SK-N-MC (cell line): ENCODE results near the gene COL17A1.

Source experiments
- DNase-seq: peaks from one replicate; pipeline ENCODE4 v3.0.0-alpha.2; 2011; ENCODE audit warnings: low read depth, low spot score
- H3K27ac ChIP-seq: fragments of 200-600 bp; sonication (generic); 2 replicates; pipeline ENCODE4 v1.5.1; 2016; ENCODE audit warnings: mixed run types
- H3K36me3 ChIP-seq: fragments of 200-600 bp; sonication (generic); 2 replicates; pipeline ENCODE4 v1.6.1; 2017; ENCODE audit warnings: antibody characterized with exemption, low read length, mixed read lengths; ENCODE audit not compliant: insufficient read depth
- H3K4me3 ChIP-seq: fragments of 200-600 bp; sonication (generic); 2 replicates; pipeline ENCODE4 v1.5.1; 2016
- H3K9ac ChIP-seq: fragments of 200-600 bp; sonication (generic); 2 replicates; pipeline ENCODE4 v1.8.0; 2017; ENCODE audit warnings: mixed run types, mixed read lengths; ENCODE audit not compliant: insufficient read length
- H3K9me3 ChIP-seq: fragments of 200-600 bp; sonication (generic); 2 replicates; pipeline ENCODE4 v1.6.1; 2017; ENCODE audit warnings: low read depth, mild to moderate bottlenecking, antibody characterized with exemption, low read length, moderate library complexity, mixed read lengths
- EZH2 ChIP-seq: fragments of 200-600 bp; sonication (generic); IDR thresholded peaks from one replicate; pipeline ENCODE4 v1.6.1; 2017; ENCODE audit warnings: antibody characterized with exemption
- FOXP2 ChIP-seq: optimal IDR thresholded peaks from 2 replicates; pipeline ENCODE3; 2011; ENCODE audit warnings: mild to moderate bottlenecking, moderate library complexity; ENCODE audit not compliant: insufficient read depth; ENCODE audit errors: extremely low read length, control extremely low read depth
- POLR2AphosphoS5 ChIP-seq: IDR thresholded peaks from 2 replicates; pipeline ENCODE4 v1.6.1; 2012; ENCODE audit warnings: mild to moderate bottlenecking, low read depth, low read length, borderline replicate concordance

Gene COL17A1

GRCh38 chr10:104040862-104041789 is 44.6 kb downstream of the COL17A1 start:
- Histone ChIP-seq H3K27ac (no peak overlapping the region), H3K4me3 (no peak overlapping the region), H3K36me3 (no peaks in the 10 kb centered on the region), H3K9ac (no peak overlapping the region), H3K9me3 (no peaks in the 10 kb centered on the region)
- DNase-seq: no peak
- TF ChIP-seq POLR2AphosphoS5 (no peak), EZH2 (no peak), FOXP2 (no peak)

DNA sequence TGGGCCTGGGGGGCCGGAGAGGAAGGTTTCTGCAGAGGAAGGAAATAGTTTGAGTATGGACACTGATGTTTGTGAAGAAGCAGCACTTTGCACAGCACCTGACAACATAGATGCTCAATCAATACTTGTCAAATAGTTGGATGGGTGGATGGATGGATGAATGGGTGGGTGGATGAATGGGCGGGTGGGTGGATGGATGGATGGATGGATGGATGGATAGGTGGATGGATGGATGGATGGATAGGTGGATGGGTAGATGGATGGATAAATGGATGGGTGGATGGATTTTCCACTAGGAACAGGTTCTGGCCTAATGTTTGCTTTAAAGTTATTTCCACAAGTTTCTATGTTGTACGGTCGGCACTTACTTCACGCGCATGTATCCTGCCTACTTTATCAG is 45.3 kb downstream of the COL17A1 start:
- Histone ChIP-seq H3K9ac (no peak overlapping the region), H3K9me3 (no peaks in the 10 kb centered on the region), H3K36me3 (no peaks in the 10 kb centered on the region), H3K27ac (no peak overlapping the region), H3K4me3 (no peak overlapping the region)
- no peak for DNase-seq
- TF ChIP-seq POLR2AphosphoS5 (no peak), EZH2 (no peak), FOXP2 (no peak)

DNA sequence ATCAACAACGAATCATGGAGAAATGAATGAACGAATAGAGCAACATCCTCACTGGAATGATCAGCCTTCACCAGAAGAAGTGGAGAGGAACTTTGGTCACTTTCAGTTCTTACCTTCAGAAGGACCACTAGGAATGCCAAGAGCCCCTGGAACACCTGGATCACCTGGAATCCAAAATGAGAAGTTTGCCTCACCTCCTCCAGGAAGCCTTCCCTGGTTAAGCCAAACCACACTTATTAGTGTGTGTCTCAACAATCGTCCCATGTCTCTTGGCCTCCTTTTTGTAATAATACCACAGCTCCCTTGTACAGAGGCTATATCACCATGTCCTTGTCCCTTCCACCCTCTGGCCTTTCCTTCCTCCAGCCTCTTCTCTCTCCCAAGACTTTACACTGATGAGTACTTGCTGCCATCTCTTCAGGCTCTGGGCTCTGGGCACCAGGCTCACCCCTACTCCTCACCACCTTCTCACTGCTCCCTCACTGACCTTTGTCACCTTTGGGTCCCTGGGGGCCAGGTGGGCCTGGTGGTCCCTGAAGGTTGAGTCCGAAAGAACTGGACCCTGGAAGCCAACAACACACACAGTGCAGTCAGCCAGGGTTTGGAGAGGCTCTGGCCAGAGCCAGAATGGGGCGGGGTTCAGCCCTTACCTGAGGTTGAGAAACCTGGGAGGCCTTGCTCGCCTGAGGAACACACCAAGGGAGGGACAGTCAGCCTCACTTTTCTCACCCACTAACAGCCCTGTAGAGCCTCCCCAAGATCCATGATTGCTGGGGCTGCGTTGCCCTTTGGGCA is 46.5 kb downstream of the COL17A1 start:
- Histone ChIP-seq H3K9me3 (no peaks in the 10 kb centered on the region), H3K27ac (no peak overlapping the region), H3K36me3 (no peaks in the 10 kb centered on the region), H3K9ac (no peak overlapping the region), H3K4me3 (no peak overlapping the region)
- no peak for DNase-seq
- TF ChIP-seq EZH2 (no peak), POLR2AphosphoS5 (no peak), FOXP2 (no peak)

DNA sequence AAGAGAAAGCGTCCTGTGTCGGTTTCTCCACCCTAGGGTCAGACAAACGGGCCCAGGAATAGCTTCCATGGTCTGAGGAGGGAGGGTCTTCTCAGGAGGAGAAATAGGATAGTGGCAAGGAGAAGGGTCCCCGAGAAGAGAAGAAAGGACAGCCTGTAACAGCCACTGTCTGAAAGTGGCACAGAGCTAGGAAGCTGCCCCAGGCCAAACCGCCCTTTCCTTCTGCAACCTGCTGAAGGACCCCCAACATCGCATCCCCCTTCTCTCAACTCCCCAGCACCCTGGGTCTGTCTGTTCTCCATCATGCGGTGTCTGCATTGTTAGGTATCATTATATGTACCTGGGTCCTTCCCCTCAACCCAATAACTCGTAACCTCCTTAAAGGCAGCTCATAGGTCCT is 47.1 kb downstream of the COL17A1 start:
- TF ChIP-seq POLR2AphosphoS5 (no peak), EZH2 (no peak), FOXP2 (no peak)
- H3K9ac ChIP-seq: no peak overlapping the region
- no peaks in the 10 kb centered on the region for H3K9me3 ChIP-seq
- H3K4me3 ChIP-seq: no peak overlapping the region
- no peaks in the 10 kb centered on the region for H3K36me3 ChIP-seq
- no peak for DNase-seq
- H3K27ac ChIP-seq: no peak overlapping the region

DNA sequence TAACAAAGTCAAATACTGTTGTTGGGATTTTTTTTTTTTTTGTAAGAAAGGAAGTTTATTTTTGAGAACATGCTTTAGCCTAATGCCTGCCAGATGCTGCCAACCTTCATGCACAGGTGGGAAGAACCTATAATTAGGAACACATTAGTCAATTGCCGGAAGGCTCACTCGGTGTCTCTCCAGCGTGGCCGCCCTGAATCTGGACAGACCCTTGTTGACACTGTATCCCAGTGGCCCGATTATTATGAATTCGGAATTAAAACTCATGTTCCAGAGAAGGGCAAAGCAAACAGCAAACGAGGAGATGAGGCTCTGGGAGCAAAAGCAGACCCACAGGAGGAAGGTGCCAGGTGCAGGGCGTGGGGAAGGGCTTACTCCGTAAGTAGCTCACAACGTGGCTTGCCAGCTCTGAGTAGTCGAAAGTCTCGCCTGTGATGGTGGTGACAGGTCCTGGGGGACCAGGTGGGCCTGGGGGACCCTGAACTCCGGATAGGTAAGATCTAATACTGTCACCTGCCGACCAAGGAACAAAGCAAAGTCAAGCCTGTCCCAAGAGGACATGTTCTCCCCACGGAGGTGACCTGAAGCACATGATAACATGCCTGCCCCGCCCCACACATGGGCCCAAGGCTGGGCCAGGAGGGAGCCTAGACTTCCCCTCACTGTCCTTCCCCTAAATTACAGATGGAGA is 48.3 kb downstream of the COL17A1 start:
- no peaks in the 10 kb centered on the region for H3K36me3 ChIP-seq
- TF ChIP-seq POLR2AphosphoS5 (no peak), FOXP2 (no peak), EZH2 (no peak)
- H3K9ac ChIP-seq: no peak overlapping the region
- H3K4me3 ChIP-seq: no peak overlapping the region
- DNase-seq: no peak
- H3K27ac ChIP-seq: no peak overlapping the region
- H3K9me3 ChIP-seq: no peaks in the 10 kb centered on the region

- no peak overlapping the region for H3K9ac ChIP-seq
- no peak for TF ChIP-seq POLR2AphosphoS5
- no peak for TF ChIP-seq EZH2
- TF ChIP-seq FOXP2: no peak
- no peak overlapping the region for H3K27ac ChIP-seq
- no peaks in the 10 kb centered on the region for H3K36me3 ChIP-seq
- no peaks in the 10 kb centered on the region for H3K9me3 ChIP-seq
- no peak overlapping the region for H3K4me3 ChIP-seq
- DNase-seq: no peak
Measured at GRCh38 chr10:104036518-104037260, 49.0 kb downstream of the COL17A1 start.

GRCh38 chr10:104036069-104036384 is 49.7 kb downstream of the COL17A1 start:
- no peak for DNase-seq
- no peak overlapping the region for H3K4me3 ChIP-seq
- H3K27ac ChIP-seq: no peak overlapping the region
- no peaks in the 10 kb centered on the region for H3K9me3 ChIP-seq
- TF ChIP-seq EZH2: no peak
- TF ChIP-seq POLR2AphosphoS5: no peak
- no peak for TF ChIP-seq FOXP2
- no peak overlapping the region for H3K9ac ChIP-seq
- H3K36me3 ChIP-seq: no peaks in the 10 kb centered on the region
